Activated naive CD4-positive, alpha-beta T cell treated with anti-CD3 and anti-CD28 coated beads for 36 hours (primary cell): ENCODE results near the gene NOTCH1. TPM values are rescaled to one million over a fixed set of nuclear protein-coding genes. Genes with fewer than 3 reads are reported as not detected.
A peak's percentile ranks its signal among the peaks of the same experiment; 100 is the strongest.
"Not testable (repeated sequence)": the region's sequence is repeated elsewhere in the genome, so short reads cannot be mapped to it uniquely, and the experiment has no call there.

Experiments
- CTCF ChIA-PET: fragments of 350-600 bp; sonication (Branson Sonifier 250); formaldehyde crosslinking; loops from one replicate; lab custom pipeline; 2021; ENCODE audit warnings: antibody characterized with exemption; lab: Charles Lee
- DNase-seq: peaks from one replicate; pipeline ENCODE4 v3.0.0-alpha.2; 2020
- H3K27ac Mint-ChIP-seq: one replicate; pipeline ENCODE4 v1.8.0; 2021; ENCODE audit warnings: mild to moderate bottlenecking, mixed read lengths
- H3K27me3 Mint-ChIP-seq: one replicate; pipeline ENCODE4 v1.8.0; 2021; ENCODE audit warnings: low read depth, mixed read lengths
- H3K36me3 Mint-ChIP-seq: one replicate; pipeline ENCODE4 v1.8.0; 2021; ENCODE audit warnings: low read depth, mixed read lengths
- H3K4me1 Mint-ChIP-seq: one replicate; pipeline ENCODE4 v1.8.0; 2021; ENCODE audit warnings: low read depth, mixed read lengths
- H3K4me3 Mint-ChIP-seq: one replicate; pipeline ENCODE4 v1.8.0; 2021; ENCODE audit warnings: mild to moderate bottlenecking, moderate library complexity, mixed read lengths
- H3K9me3 Mint-ChIP-seq: one replicate; pipeline ENCODE4 v1.8.0; 2021; ENCODE audit warnings: mixed read lengths
- intact Hi-C: fragments of 100-400 bp; cut with micrococcal nuclease; formaldehyde crosslinking; loops from one replicate; pipeline ENCODE4 v1.15.1; 2023
- total RNA-seq, 2 experiments: library from RNA; stranded (reverse); gene quantifications; one replicate each; pipeline ENCODE4 v1.2.3, GENCODE V29; 2021

Gene NOTCH1
- total RNA-seq, 2 experiments from 2014 or later, result 71.4 to 80.2 TPM

GRCh38 chr9:136586391-136586953, 40.6 kb upstream of the NOTCH1 start:
- no peak for DNase-seq
- H3K4me1 Mint-ChIP-seq, result peaks cover 14% of the 10 kb centered on the region
- H3K27ac Mint-ChIP-seq, result no peak overlapping the region
- H3K9me3 Mint-ChIP-seq, result no peaks in the 10 kb centered on the region
- no peak overlapping the region for H3K4me3 Mint-ChIP-seq
- no peaks in the 10 kb centered on the region for H3K36me3 Mint-ChIP-seq
- H3K27me3 Mint-ChIP-seq, result no peaks in the 10 kb centered on the region
- intact Hi-C loops, result loop anchor here (5.0 kb wide), 1 partner anchor 34 kb away; no protein-coding TSS in a partner anchor
- CTCF ChIA-PET, result no interaction called here

- H3K9me3 Mint-ChIP-seq, result no peaks in the 10 kb centered on the region
- CTCF ChIA-PET, result no interaction called here
- H3K27me3 Mint-ChIP-seq, result no peaks in the 10 kb centered on the region
- intact Hi-C loops, result loop anchor here (5.0 kb wide), 1 partner anchor 33 kb away; no protein-coding TSS in a partner anchor
- no peak for DNase-seq
- H3K4me1 Mint-ChIP-seq, result peaks cover 14% of the 10 kb centered on the region
- no peaks in the 10 kb centered on the region for H3K36me3 Mint-ChIP-seq
- H3K4me3 Mint-ChIP-seq, result no peak overlapping the region
- no peak overlapping the region for H3K27ac Mint-ChIP-seq
Observed at GRCh38 chr9:136585531-136586120, 39.8 kb upstream of the NOTCH1 start.

- H3K27ac Mint-ChIP-seq, result no peak overlapping the region
- no peaks in the 10 kb centered on the region for H3K36me3 Mint-ChIP-seq
- intact Hi-C loops, result loop anchor here (5.0 kb wide), 1 partner anchor 33 kb away; no protein-coding TSS in a partner anchor
- peaks cover 14% of the 10 kb centered on the region for H3K4me1 Mint-ChIP-seq
- no peaks in the 10 kb centered on the region for H3K9me3 Mint-ChIP-seq
- CTCF ChIA-PET, result no interaction called here
- no peak overlapping the region for H3K4me3 Mint-ChIP-seq
- no peak for DNase-seq
- H3K27me3 Mint-ChIP-seq, result no peaks in the 10 kb centered on the region
Observed at GRCh38 chr9:136584934-136585333, 39.1 kb upstream of the NOTCH1 start.

GRCh38 chr9:136584401-136584932, 38.6 kb upstream of the NOTCH1 start:
- Mint-ChIP-seq H3K27me3 (no peaks in the 10 kb centered on the region), H3K9me3 (no peaks in the 10 kb centered on the region), H3K27ac (no peak overlapping the region), H3K36me3 (no peaks in the 10 kb centered on the region), H3K4me3 (no peak overlapping the region), H3K4me1 (peaks cover 19% of the 10 kb centered on the region)
- CTCF ChIA-PET, result no interaction called here
- intact Hi-C loops, result no loop called here
- DNase-seq, result no peak

GRCh38 chr9:136582977-136583735, 37.3 kb upstream of the NOTCH1 start:
- Mint-ChIP-seq H3K36me3 (no peaks in the 10 kb centered on the region), H3K4me1 (peaks cover 7% of the 10 kb centered on the region), H3K27ac (no peak overlapping the region), H3K4me3 (no peak overlapping the region), H3K9me3 (no peaks in the 10 kb centered on the region), H3K27me3 (no peaks in the 10 kb centered on the region)
- intact Hi-C loops, result no loop called here
- CTCF ChIA-PET, result no interaction called here
- DNase-seq, result no peak

- H3K27me3 Mint-ChIP-seq, result no peaks in the 10 kb centered on the region
- DNase-seq, result no peak
- no peak overlapping the region for H3K27ac Mint-ChIP-seq
- peaks cover 6% of the 10 kb centered on the region for H3K4me1 Mint-ChIP-seq
- no peaks in the 10 kb centered on the region for H3K9me3 Mint-ChIP-seq
- no peak overlapping the region for H3K4me3 Mint-ChIP-seq
- intact Hi-C loops, result no loop called here
- CTCF ChIA-PET, result no interaction called here
- no peaks in the 10 kb centered on the region for H3K36me3 Mint-ChIP-seq
Observed at GRCh38 chr9:136581614-136582447, 36.0 kb upstream of the NOTCH1 start.

GRCh38 chr9:136579650-136580219, 33.9 kb upstream of the NOTCH1 start:
- H3K27me3 Mint-ChIP-seq, H3K36me3 Mint-ChIP-seq, H3K27ac Mint-ChIP-seq, intact Hi-C loops, H3K4me1 Mint-ChIP-seq, DNase-seq, H3K4me3 Mint-ChIP-seq, CTCF ChIA-PET, H3K9me3 Mint-ChIP-seq: not testable (repeated sequence)

- CTCF ChIA-PET, result no interaction called here
- Mint-ChIP-seq H3K4me3 (no peak overlapping the region), H3K27ac (no peak overlapping the region), H3K9me3 (no peaks in the 10 kb centered on the region), H3K4me1 (peaks cover 6% of the 10 kb centered on the region), H3K36me3 (no peaks in the 10 kb centered on the region), H3K27me3 (no peaks in the 10 kb centered on the region)
- peak; percentile 70 for DNase-seq
- intact Hi-C loops, result no loop called here
Observed at GRCh38 chr9:136578915-136579649, 33.2 kb upstream of the NOTCH1 start.

- intact Hi-C loops, result no loop called here
- CTCF ChIA-PET, result no interaction called here
- DNase-seq, result no peak
- no peak overlapping the region for H3K4me3 Mint-ChIP-seq
- no peaks in the 10 kb centered on the region for H3K27me3 Mint-ChIP-seq
- no peaks in the 10 kb centered on the region for H3K36me3 Mint-ChIP-seq
- H3K27ac Mint-ChIP-seq, result no peak overlapping the region
- H3K9me3 Mint-ChIP-seq, result no peaks in the 10 kb centered on the region
- peaks cover 6% of the 10 kb centered on the region for H3K4me1 Mint-ChIP-seq
Observed at GRCh38 chr9:136578626-136578914, 32.7 kb upstream of the NOTCH1 start.

- Mint-ChIP-seq H3K36me3 (no peaks in the 10 kb centered on the region), H3K4me1 (peaks cover 6% of the 10 kb centered on the region), H3K27me3 (no peaks in the 10 kb centered on the region), H3K9me3 (no peaks in the 10 kb centered on the region), H3K27ac (no peak overlapping the region), H3K4me3 (no peak overlapping the region)
- no peak for DNase-seq
- CTCF ChIA-PET, result interaction anchor here (0.6 kb wide), 2 partner anchors 13 to 363 kb away, joined by 3 to 5 read pairs; no protein-coding TSS in a partner anchor
- intact Hi-C loops, result no loop called here
Observed at GRCh38 chr9:136577941-136578625, 32.2 kb upstream of the NOTCH1 start.

- intact Hi-C loops, result no loop called here
Observed at GRCh38 chr9:136576269-136576626, 30.4 kb upstream of the NOTCH1 start.

More at GRCh38 chr9:136576269-136576626, 30.4 kb upstream of the NOTCH1 start:
- Mint-ChIP-seq H3K27ac (no peak overlapping the region), H3K4me3 (no peak overlapping the region), H3K9me3 (no peaks in the 10 kb centered on the region), H3K4me1 (peaks cover 6% of the 10 kb centered on the region), H3K27me3 (no peaks in the 10 kb centered on the region), H3K36me3 (no peaks in the 10 kb centered on the region)
- DNase-seq, result peak; percentile 19
- CTCF ChIA-PET, result no interaction called here
